K562 (cell line): Measurements from ENCODE around the gene TPBGL.

Source experiments
- EP300 ChIP-seq: IDR thresholded peaks from 2 replicates; pipeline ENCODE4 v1.6.1; 2012; ENCODE audit warnings: low read length, improper control_type of control experiment
- KLF10 ChIP-seq: fragments of 250-450 bp; sonication (Bioruptor Pico); IDR thresholded peaks from 2 replicates; pipeline ENCODE4 v1.6.1; 2021; ENCODE audit warnings: matching md5 sums
- MAX ChIP-seq: sonication (generic); formaldehyde crosslinking; IDR thresholded peaks from 2 replicates; pipeline ENCODE4 v1.9.0; 2022; ENCODE audit warnings: mild to moderate bottlenecking, missing genetic modification reagents
- NFIC ChIP-seq: fragments of 450-650 bp; IDR thresholded peaks from 2 replicates; pipeline ENCODE4 v1.6.1; 2017; ENCODE audit warnings: mild to moderate bottlenecking, inconsistent platforms
- TAF1 ChIP-seq: IDR thresholded peaks from 2 replicates; pipeline ENCODE4 v1.6.1; 2011; ENCODE audit warnings: mild to moderate bottlenecking, low read length, moderate library complexity; ENCODE audit not compliant: insufficient read depth, control insufficient read depth, severe bottlenecking; ENCODE audit errors: extremely low read depth
- ZNF384 ChIP-seq: IDR thresholded peaks from 2 replicates; pipeline ENCODE4 v1.6.1; 2012; ENCODE audit warnings: low read depth, low read length, improper control_type of control experiment
- TF ChIP-seq, protein P1 (sequence below), 3 experiments: IDR thresholded peaks in 2 of 3; conservative IDR thresholded peaks in 1 of 3; 2 replicates each; pipeline ENCODE4 v1.5.1; 2011 to 2012; ENCODE audit warnings: low read length in 3 of 3, mild to moderate bottlenecking in 3 of 3, control low read depth in 2 of 3, improper control_type of control experiment in 1 of 3, inconsistent platforms in 1 of 3, low read depth in 1 of 3, mixed read lengths in 1 of 3, moderate library complexity in 1 of 3; ENCODE audit not compliant: insufficient read depth in 2 of 3

- TF ChIP-seq EP300: no peak
- TF ChIP-seq ZNF384: no peak
- TF ChIP-seq NFIC: peak; percentile 64; the same call in 1 of the 2 replicates
- TF ChIP-seq, protein P1, sequence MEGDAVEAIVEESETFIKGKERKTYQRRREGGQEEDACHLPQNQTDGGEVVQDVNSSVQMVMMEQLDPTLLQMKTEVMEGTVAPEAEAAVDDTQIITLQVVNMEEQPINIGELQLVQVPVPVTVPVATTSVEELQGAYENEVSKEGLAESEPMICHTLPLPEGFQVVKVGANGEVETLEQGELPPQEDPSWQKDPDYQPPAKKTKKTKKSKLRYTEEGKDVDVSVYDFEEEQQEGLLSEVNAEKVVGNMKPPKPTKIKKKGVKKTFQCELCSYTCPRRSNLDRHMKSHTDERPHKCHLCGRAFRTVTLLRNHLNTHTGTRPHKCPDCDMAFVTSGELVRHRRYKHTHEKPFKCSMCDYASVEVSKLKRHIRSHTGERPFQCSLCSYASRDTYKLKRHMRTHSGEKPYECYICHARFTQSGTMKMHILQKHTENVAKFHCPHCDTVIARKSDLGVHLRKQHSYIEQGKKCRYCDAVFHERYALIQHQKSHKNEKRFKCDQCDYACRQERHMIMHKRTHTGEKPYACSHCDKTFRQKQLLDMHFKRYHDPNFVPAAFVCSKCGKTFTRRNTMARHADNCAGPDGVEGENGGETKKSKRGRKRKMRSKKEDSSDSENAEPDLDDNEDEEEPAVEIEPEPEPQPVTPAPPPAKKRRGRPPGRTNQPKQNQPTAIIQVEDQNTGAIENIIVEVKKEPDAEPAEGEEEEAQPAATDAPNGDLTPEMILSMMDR (IDR thresholded peaks at IDR 0.05 in 2 of 3, conservative IDR thresholded peaks at IDR 0.05 in 1 of 3; ENCODE audit: insufficient read depth in 2 of 3, low read depth in 1 of 3, low read length in 3 of 3): no peak
- no peak for TF ChIP-seq KLF10 (CRISPR knock-in tag)
- no peak for TF ChIP-seq MAX
- TF ChIP-seq TAF1: no peak
Measured at GRCh38 chr11:75229466-75229865, 11.1 kb upstream of the TPBGL start.
